Spleen (tissue), 11 donors: ENCODE data around the gene RBM46. TPM values are rescaled to one million over a fixed set of nuclear protein-coding genes. Genes with fewer than 3 reads are reported as not detected.
A peak's percentile ranks its signal among the peaks of the same experiment; 100 is the strongest.

Experiments used
- DNase-seq: peaks from one replicate; pipeline ENCODE4 v3.0.0-alpha.2; 2020
- H3K27ac ChIP-seq, 8 donors: fragments of 200-600 bp; sonication (generic) in 7 of 8; 1 replicate in 4 of 8; 2 replicates in 4 of 8; pipeline versions ENCODE4 v1.5.0 to v1.8.0; 2016 to 2021; ENCODE audit warnings: inconsistent platforms in 4 of 8, mild to moderate bottlenecking in 4 of 8, moderate library complexity in 1 of 8
- H3K27me3 ChIP-seq, 7 donors: fragments of 200-600 bp; sonication (generic) in 6 of 7; replicated peaks in 1 of 7; 1 replicate in 4 of 7; 2 replicates in 3 of 7; pipeline versions ENCODE4 v1.5.0 to v1.8.0; 2016 to 2021; ENCODE audit warnings: inconsistent platforms in 3 of 7, mild to moderate bottlenecking in 1 of 7
- H3K36me3 ChIP-seq, 6 donors: fragments of 200-600 bp; sonication (generic) in 5 of 6; 1 replicate in 4 of 6; 2 replicates in 2 of 6; pipeline versions ENCODE4 v1.5.0 to v1.8.0; 2016 to 2021; ENCODE audit warnings: inconsistent platforms in 2 of 6
- H3K4me1 ChIP-seq, 6 donors: fragments of 200-600 bp; sonication (generic) in 5 of 6; 1 replicate in 3 of 6; 2 replicates in 3 of 6; pipeline versions ENCODE4 v1.5.0 to v1.8.0; 2016 to 2021; ENCODE audit warnings: inconsistent platforms in 3 of 6
- H3K4me3 ChIP-seq, 8 donors: fragments of 200-600 bp; sonication (generic) in 7 of 8; 1 replicate in 4 of 8; 2 replicates in 4 of 8; pipeline versions ENCODE4 v1.5.0 to v1.8.0; 2016 to 2021; ENCODE audit warnings: inconsistent platforms in 4 of 8, mild to moderate bottlenecking in 4 of 8, moderate library complexity in 2 of 8
- H3K9me3 ChIP-seq, 8 donors: fragments of 200-600 bp; sonication (generic) in 7 of 8; 1 replicate in 4 of 8; 2 replicates in 4 of 8; pipeline versions ENCODE4 v1.5.0 to v1.8.0; 2016 to 2021; ENCODE audit warnings: inconsistent platforms in 4 of 8
- CTCF ChIP-seq, 11 experiments: fragments of 200-600 bp in 7 of 11; fragments of 450-650 bp in 4 of 11; sonication (generic) in 4 of 11; IDR thresholded peaks in 8 of 11; conservative IDR thresholded peaks in 3 of 11; 1 replicate in 7 of 11; 2 replicates in 4 of 11; pipeline versions ENCODE4 v1.4.0 to v1.8.0; 2016 to 2021; ENCODE audit warnings: antibody characterized with exemption in 11 of 11, inconsistent platforms in 4 of 11, mild to moderate bottlenecking in 1 of 11
- POLR2A ChIP-seq, 3 donors: fragments of 450-650 bp; IDR thresholded peaks; one replicate each; pipeline ENCODE4 v1.5.1; 2017; ENCODE audit warnings: antibody characterized with exemption in 3 of 3, mild to moderate bottlenecking in 1 of 3
- POLR2AphosphoS5 ChIP-seq, 3 donors: sonication (generic); formaldehyde crosslinking; IDR thresholded peaks; one replicate each; pipeline ENCODE4 v1.5.1; 2017; ENCODE audit warnings: antibody characterized with exemption in 3 of 3
- WGBS, 5 donors: extraction: QIAGEN DNeasy Blood & Tissue Kit in 3 of 5; methylation state at CpG; one replicate each; pipeline versions ENCODE4 v1.1.5 to v1.1.7; 2013 to 2018; 5-methylcytosine and 5-hydroxymethylcytosine counted together
- intact Hi-C: fragments of 100-400 bp; cut with DNase I; formaldehyde crosslinking; loops from one replicate; pipeline ENCODE4 v1.15.0; 2023; ENCODE audit warnings: low total_unique reads
- polyA plus RNA-seq, 3 donors: library from polyadenylated mRNA; stranded (reverse); fragments of 200-250 nt; gene quantifications; one replicate each; pipeline ENCODE4 v1.2.1, GENCODE V29; 2013
- total RNA-seq, 7 donors: library from RNA; depleted of rRNA in 3 of 7; stranded (reverse); fragments of >200 nt in 3 of 7; fragmentation: NEBNext Ultra II Directional in 4 of 7; extraction: Animal tissue kit (Norgen Biotek cat#: 25700) in 4 of 7; gene quantifications; one replicate each; pipeline versions ENCODE4 v1.1.0 to v1.2.1, GENCODE V29; 2016 to 2021
- donor health status: healthy with polysubstance abuse.
- donor health status: DM: no; HTN: no; CAD: no; lungs with moderate emphysema.
- donor health status: DM: no; HTN: no; CAD: no.
- donor health status: Bipolar disorder and iron deficiency.
- donor health status: healthy.
- donor health status: DM: no; HTN: no; CAD: no.
- donor health status: DM: yes; HTN: yes; CAD: no.

RBM46 gene
- total and polyA plus RNA-seq, 10 donors: 0.04 TPM; not detected in 9

DNA sequence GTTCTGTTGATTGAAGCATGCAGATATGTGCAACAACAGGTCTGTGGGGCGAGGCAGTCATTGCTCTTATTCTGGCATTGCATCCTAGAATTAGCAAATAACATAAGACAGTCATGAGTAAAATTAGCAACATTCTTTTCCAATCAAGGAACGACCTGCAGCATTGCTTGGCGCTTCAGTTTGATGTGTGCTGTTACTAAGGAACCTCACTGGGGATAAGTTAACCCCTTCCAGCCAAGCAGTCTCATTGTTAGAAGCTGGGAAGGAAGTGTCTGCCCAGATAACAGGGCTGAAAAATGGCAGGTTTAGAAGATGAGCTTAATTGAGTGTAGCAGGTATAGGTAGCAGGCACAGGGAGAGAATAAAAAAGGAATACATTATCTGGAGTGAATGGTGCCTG lies 55.4 kb downstream of the RBM46 start:
- no peak overlapping the region for H3K27ac ChIP-seq
- no peaks in the 10 kb centered on the region for H3K36me3 ChIP-seq
- 21 to 35% (median 28%) methylated on average over 3 of the region's 3 CpGs for WGBS, 5 donors
- no peak for DNase-seq
- H3K4me1 ChIP-seq: no peaks in the 10 kb centered on the region
- peaks cover 0 to 30% (median 16%) of the 10 kb centered on the region in 8 donors for H3K9me3 ChIP-seq
- no peak for TF ChIP-seq POLR2A (IDR thresholded peaks at IDR 0.05)
- no peaks in the 10 kb centered on the region for H3K27me3 ChIP-seq
- no peak overlapping the region for H3K4me3 ChIP-seq
- intact Hi-C loops: no loop called here

DNA sequence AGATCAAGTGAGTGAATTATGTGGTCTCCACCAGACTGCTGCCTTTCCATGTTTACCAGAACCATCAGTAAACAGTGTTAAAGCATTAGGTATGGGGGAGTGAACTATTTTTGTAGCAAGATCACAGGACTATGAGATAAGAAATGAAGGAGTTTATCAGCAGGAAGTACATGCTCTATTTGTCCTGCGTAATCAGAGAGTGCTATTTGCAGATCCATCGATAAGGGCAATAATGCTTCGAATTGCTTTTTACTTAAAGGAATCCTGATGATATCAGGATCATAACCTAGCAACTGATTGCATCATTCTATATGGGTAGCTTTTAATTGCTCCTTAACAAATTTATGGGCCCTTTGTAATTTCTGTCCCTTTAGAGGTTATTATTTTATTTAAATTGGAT lies 57.1 kb downstream of the RBM46 start:
- Histone ChIP-seq H3K4me1 (no peaks in the 10 kb centered on the region), H3K27me3 (no peaks in the 10 kb centered on the region), H3K9me3 (peaks cover 0 to 20% (median 8%) of the 10 kb centered on the region in 8 donors), H3K4me3 (no peak overlapping the region), H3K27ac (no peak overlapping the region), H3K36me3 (no peaks in the 10 kb centered on the region)
- 65 to 93% (median 86%) methylated on average over 3 of the region's 3 CpGs for WGBS, 5 donors
- intact Hi-C loops: no loop called here
- DNase-seq: no peak
- TF ChIP-seq POLR2AphosphoS5 (IDR thresholded peaks at IDR 0.05) (no peak), CTCF (IDR thresholded peaks at IDR 0.05 in 8 of 11, conservative IDR thresholded peaks at IDR 0.05 in 3 of 11) (no peak), POLR2A (IDR thresholded peaks at IDR 0.05) (no peak)

DNA sequence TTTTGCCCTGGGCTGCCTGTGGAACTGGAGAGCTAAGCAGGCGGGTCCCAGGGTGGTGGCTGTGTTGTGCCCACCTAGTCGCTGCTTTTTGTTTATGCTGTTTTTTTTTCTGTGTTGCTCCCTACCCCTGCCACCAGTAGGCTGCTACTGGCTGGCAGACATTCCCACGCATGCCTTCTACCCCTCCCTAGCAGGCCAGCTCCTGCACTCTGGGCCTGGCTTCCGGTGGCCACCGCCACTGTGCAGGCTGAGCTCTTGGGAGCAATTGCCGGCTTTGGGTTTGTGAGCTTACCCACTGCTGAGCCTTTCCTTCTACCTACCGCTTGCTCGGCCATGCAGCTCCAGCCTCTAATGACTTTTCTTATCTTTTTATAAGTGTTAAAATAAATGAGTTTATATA lies 57.6 kb downstream of the RBM46 start:
- H3K36me3 ChIP-seq: no peaks in the 10 kb centered on the region
- H3K9me3 ChIP-seq: peaks cover 0 to 15% (median 4%) of the 10 kb centered on the region in 8 donors
- WGBS, 5 donors: 67 to 87% (median 78%) methylated on average over 8 of the region's 8 CpGs
- H3K27me3 ChIP-seq: no peaks in the 10 kb centered on the region
- H3K4me3 ChIP-seq: no peak overlapping the region
- intact Hi-C loops: no loop called here
- TF ChIP-seq POLR2A (IDR thresholded peaks at IDR 0.05): no peak
- no peak for TF ChIP-seq CTCF (IDR thresholded peaks at IDR 0.05 in 8 of 11, conservative IDR thresholded peaks at IDR 0.05 in 3 of 11)
- TF ChIP-seq POLR2AphosphoS5 (IDR thresholded peaks at IDR 0.05): no peak
- no peak for DNase-seq
- no peaks in the 10 kb centered on the region for H3K4me1 ChIP-seq
- no peak overlapping the region for H3K27ac ChIP-seq

GRCh38 chr4:154854362-154854761 lies 73.3 kb downstream of the RBM46 start:
- intact Hi-C loops: no loop called here
- WGBS, 5 donors: 55 to 73% (median 67%) methylated on average over 2 of the region's 2 CpGs
- Histone ChIP-seq H3K27me3 (no peaks in the 10 kb centered on the region), H3K9me3 (peaks cover 0 to 4% (median 0%) of the 10 kb centered on the region in 8 donors), H3K4me3 (no peak overlapping the region), H3K4me1 (no peaks in the 10 kb centered on the region), H3K36me3 (no peaks in the 10 kb centered on the region), H3K27ac (no peak overlapping the region)
- peak in 4 of 11 experiments; percentile 8 to 22 (median 18) for TF ChIP-seq CTCF (IDR thresholded peaks at IDR 0.05 in 8 of 11, conservative IDR thresholded peaks at IDR 0.05 in 3 of 11)
- TF ChIP-seq POLR2AphosphoS5 (IDR thresholded peaks at IDR 0.05): no peak
- DNase-seq: no peak

GRCh38 chr4:154858166-154858565 lies 77.1 kb downstream of the RBM46 start:
- Histone ChIP-seq H3K27me3 (no peaks in the 10 kb centered on the region), H3K4me3 (no peak overlapping the region), H3K9me3 (peaks cover 0 to 15% (median 10%) of the 10 kb centered on the region in 8 donors), H3K36me3 (no peaks in the 10 kb centered on the region), H3K4me1 (no peaks in the 10 kb centered on the region), H3K27ac (no peak overlapping the region)
- 67 to 90% (median 71%) methylated on average over 1 of the region's 1 CpG for WGBS, 5 donors
- DNase-seq: no peak
- intact Hi-C loops: no loop called here
- TF ChIP-seq POLR2A (IDR thresholded peaks at IDR 0.05) (no peak), CTCF (IDR thresholded peaks at IDR 0.05 in 8 of 11, conservative IDR thresholded peaks at IDR 0.05 in 3 of 11) (no peak), POLR2AphosphoS5 (IDR thresholded peaks at IDR 0.05) (no peak)
